Activated gamma-delta T cell treated with anti-CD3 and anti-CD28 coated beads, Interleukin-2, amount 50 U/mL, for 16 hours (primary cell): ENCODE data around the gene NR4A1.
"Not testable (repeated sequence)": the region's sequence is repeated elsewhere in the genome, so short reads cannot be mapped to it uniquely, and the experiment has no call there.

Experiments used
- DNase-seq: peaks from one replicate; pipeline ENCODE4 v3.0.0-alpha.2; 2020; ENCODE audit warnings: low read depth

NR4A1 gene

DNA sequence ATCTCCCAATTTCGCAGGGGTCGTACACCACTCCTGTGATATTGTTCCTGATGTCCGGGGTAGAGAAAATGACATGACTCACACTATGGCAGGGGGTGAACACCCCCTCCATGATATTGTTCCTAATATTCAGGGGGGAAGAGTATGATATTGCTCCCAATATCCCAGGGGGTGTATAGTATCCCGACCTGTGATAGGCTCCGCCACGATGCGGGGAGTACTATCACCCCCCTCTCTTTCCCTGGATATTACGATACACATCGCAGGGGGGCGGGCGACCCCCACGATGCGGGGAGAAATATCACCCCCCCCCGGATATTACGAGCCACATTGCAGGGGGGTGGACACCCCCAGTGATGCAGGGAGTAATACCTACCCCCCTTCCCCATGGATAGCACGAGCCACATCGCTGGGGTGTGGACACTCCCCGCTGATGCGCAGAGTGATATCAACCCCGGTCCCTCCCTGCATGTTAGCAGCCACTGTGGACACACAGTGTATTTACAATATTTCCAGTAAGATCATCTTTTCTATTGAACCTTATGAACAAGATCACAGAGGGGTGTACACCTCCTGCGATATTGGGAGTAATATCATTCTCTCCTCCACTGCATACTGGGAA is 45.9 kb downstream of the NR4A1 start:
- no peak for DNase-seq

DNA sequence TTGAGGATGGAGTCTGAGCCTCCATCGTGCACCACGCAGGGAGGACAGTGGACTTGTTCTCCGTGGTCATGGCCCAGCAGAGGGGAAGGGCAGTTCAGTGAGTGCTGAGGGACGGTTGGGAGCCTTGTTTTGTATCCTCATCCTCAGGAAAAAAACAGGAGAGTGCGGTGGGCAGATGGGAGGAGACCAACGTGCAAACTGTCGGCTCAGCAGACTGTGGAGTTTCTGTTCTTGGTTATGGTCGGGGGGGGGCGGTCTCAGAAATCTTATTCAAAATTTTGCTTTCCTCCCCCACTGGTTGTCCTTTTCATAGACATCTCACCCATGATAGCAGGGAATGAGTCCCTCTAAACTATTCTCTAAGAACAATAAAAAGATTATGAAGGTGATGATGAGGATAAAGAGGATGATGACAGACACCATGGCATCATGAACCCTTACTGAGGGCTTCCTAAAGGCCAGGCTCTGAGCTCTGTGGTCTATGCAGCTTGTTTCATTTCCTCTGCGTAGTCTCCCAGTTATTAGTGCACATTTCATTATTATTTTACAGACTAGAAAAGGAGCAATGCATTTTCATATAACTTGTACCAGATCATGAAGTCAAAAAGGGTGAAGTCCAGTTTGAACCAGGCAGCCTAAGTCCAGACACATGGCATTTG is 53.3 kb downstream of the NR4A1 start:
- not testable (repeated sequence) for DNase-seq
